GM18498 (cell line): ENCODE measurements around the gene GNGT2.
"Not testable (repeated sequence)": the region's sequence is repeated elsewhere in the genome, so short reads cannot be mapped to it uniquely, and the experiment has no call there.

ENCODE experiments used
- ATAC-seq: cut with Tn5 transposase; IDR thresholded peaks from one replicate; pipeline ENCODE4 v1.9.1; 2021; ENCODE audit warnings: mild to moderate bottlenecking, moderate library complexity; ENCODE audit not compliant: unreplicated experiment

GNGT2 gene

DNA sequence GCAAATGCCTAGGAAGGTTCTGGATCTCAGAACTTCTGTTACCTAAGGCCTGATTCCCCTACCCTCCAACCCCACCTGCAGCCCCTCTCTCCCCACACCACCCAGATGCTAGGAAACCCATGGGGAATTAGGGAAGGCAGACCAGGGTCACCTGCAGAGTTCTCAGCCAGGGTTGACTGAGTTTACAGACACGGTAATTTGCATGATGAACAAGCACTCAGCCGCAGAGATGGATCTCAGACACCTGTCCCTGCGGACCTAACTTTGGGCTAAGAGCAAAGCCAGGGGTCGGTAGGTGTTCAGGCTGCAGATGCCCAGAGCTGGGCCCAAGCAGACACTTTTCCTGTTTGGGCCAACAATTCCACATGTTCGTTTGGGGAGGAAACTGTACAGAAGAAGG is 3.0 kb upstream of the GNGT2 start:
- no peak for ATAC-seq

DNA sequence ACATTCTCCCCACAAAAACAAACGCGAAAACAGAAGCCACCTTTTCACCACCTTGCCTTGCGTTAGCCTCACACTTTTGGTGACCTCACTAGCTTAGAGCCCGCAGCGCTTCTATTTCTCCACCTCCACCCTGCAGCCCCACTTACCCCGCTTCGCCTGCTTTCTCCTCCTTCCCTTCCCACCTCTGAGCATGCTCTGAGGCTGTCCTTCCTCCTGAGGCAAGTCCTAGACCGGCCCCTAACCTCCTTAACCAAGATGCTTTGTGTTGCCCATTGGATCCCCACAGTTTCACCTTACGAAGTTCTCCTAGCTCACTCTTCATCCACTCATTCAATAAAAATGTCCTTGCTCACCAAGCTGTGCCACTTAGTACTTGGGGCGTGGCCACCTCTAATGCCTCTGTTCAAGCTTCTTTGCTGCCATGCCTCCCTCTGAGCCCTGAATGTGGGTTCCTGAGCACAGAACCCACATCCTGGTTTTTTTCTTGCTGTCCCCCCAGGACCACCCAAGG is 1.3 kb downstream of the GNGT2 start:
- no peak for ATAC-seq

DNA sequence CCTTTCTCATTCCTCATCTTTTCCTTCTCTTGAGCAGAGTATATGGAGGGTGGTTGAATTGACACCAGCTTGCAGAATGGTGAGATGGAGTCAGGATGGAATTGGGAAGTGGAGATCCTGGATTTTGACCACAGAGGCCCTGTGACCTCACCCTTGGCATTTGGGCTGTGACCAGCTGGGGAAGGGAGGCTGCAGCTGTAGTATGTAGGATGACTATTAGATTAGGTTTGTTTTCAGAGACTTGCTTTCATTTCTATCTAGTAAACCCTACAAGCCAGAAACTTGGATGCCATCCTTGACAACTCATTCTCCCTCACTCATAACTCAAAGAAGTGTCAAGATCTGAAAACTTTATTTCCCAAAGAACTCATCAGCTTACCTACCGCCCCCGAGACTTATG is 5.9 kb downstream of the GNGT2 start:
- no peak for ATAC-seq

DNA sequence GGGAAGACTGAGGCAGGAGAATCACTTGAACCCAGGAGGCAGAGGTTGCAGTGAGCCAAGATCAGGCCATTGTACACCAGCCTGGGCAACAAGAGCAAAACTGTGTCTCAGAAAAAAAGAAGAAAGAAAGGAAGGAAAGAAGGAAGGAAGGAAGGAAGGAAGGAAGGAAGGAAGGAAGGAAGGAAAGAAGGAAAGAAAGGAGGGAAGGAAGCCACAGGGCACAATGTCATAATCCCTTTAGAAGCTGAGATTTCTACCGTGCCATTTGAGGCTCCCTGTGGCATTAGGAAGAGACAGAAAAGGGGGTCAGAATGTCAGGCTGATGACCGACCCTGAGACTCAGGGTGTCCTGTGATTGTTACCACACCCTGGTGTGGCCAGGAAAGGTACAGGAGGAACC is 6.6 kb downstream of the GNGT2 start:
- ATAC-seq, result no peak

- ATAC-seq, result no peak
Observed at GRCh38 chr17:49201481-49201927, 8.9 kb downstream of the GNGT2 start.

DNA sequence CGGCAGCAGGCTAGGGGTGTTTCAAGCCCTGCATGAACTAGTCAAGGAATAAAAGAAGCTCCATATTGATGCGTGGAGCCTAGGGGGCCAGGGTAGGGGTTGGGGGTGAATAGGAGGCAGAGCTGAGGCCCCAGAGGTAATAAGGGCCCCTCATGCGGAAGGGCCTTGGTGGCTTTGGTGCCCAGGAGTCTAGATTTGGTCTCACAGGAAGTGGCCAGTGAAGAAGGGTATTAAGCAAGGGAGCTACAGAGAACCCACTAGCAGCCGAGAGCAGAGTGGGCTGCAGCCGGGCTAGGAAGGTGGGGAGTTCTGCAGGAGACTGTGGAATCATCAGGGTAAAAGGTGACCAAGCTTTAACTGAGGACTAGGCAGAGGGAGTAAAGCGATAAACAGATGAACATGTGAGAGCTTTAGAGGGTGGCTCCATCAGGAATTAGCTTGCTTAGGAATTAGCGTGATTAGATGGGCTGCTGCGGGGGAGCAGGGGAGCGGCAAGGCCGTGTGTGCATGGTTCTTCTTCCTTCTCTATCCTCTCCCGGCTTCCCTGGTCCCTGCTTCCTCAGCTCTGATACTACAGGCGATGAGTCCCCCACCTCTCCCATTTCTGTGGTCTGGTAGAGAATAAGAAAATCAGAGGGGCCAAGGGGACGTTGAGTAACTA is 9.8 kb downstream of the GNGT2 start:
- no peak for ATAC-seq

GRCh38 chr17:49198211-49198610 is 12.2 kb downstream of the GNGT2 start:
- ATAC-seq, result no peak

DNA sequence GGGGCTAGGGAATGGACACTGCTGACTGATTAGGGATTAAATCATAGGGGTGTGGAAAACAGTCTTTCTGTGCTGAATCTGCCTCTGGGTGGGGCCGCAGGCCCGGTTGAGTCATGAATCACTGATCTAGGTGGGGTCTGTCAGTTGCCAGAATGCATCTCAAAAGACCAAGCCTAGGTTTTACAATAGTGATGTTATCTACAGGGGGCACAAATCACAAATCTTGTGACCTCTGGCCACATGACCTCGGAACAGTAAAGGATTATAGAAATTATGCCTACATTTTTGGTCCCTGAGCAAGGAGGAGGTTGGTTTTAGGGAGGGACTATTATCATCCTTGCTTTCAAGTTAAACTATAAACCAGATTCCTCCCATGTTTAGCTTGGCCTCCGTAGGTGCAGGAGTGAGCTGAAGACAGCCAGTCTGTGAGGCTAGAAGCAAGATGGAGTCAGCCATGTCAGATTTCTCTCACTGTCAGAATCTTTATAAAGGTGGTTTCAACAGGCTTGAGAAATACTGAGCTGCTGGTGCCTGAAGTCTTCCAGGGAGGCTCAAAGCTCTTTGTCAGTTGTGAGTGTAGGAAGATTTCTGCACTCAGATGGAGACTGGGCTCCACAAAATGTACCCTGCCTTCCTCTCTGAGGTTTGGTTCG is 12.9 kb downstream of the GNGT2 start:
- ATAC-seq, result no peak

GRCh38 chr17:49196520-49196919 is 13.9 kb downstream of the GNGT2 start:
- ATAC-seq, result no peak

- ATAC-seq, result no peak
Observed at GRCh38 chr17:49195751-49196150, 14.6 kb downstream of the GNGT2 start.

GRCh38 chr17:49194297-49194607 is 16.1 kb downstream of the GNGT2 start:
- no peak for ATAC-seq

DNA sequence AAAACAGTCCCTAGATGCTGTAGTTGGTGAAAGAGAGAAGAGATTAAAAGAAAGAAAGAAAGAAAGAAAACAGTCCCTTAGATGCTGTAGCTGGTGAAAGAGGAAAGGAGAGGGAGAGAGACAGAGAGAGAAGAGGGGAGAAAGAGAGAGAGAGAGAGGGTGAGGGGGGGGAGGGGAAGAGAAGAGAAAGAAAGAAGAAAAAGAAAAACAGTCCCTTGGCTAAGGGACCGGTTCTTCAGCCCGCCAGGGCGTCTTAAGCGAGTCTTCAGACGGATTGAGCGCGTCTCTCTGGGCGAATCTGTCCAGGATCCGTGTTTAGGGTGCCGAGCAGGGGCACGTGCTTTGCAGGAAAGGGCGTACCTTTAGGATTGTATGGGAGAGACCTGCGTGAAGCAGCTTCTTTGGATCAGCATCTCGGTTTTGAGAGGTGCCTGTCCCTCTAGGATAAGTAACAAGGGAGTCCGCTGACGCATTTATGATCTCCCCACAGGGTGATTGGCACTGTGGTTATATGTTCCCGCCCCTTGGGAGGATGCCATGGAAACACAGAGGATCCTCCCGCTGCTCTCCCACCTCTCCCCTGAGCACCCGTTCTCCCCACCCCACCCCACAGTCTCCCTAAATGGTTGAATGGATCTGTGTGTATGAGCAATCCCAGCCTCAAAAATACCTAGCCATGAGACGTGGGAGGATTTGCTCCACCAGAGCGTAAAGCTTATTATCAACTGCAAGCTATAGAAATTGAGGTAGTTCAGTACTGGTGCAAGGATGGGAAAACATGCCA is 16.7 kb downstream of the GNGT2 start:
- ATAC-seq, result no peak

DNA sequence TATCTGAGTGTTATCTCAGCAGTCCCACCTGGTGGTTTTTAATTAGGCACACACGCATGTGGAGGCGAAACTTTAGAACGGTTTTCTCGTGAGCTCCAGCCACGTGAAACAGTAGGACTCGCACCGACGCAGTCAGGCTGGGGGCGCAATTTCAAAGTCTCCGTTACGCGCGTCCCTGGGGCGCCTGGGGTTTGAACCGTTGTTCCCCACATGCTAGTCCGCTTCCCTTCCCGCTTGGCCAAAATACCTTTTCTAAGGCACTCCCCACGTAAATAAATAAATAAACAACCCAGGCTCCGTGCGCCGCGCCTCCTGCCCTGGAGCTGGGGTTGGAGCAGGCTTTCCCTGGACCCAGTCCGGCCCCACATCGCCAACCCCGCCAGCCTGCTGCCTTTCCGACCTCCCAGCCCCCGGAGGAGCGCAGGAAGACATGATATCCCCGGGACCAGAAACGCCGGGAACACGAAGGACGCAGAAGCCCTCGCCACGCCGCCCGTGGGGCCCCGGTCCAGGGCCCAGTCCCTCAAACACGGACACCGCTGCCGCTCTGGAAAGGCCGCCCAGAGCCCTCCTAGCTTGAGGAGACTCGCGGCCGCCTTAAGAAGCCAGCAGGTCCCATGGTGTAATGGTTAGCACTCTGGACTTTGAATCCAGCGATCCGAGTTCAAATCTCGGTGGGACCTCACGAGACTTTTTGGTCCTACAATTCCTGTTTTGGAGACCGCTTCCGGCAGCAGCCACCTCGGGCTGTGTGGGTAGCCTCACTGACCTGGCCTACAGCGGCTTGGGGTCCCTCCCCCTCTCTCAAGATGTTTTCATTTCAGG is 18.2 kb downstream of the GNGT2 start:
- peak; percentile 35 for ATAC-seq

DNA sequence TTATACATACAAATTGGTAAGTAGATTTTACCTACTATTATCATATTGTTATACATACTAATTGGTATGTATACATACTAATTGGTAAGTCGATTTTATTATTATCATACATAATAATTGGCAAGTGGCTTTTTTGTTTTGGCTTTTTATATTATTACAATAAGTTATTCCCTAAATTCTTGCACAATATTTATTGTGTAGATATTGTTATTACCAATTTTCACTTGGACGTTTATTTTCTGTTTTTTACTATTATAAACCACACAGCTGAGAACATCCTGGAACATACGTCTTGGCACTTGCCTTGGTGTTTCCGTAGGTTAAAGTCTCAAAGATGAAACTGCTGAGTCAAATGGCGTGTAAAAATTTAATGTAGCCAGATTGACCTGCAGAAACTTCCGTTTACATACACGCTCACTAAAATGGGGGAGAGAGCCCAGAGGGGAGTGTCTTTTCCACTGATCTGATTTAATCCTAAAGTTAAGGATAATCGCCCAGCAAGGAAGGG is 18.9 kb downstream of the GNGT2 start:
- ATAC-seq, result peak; percentile 6

DNA sequence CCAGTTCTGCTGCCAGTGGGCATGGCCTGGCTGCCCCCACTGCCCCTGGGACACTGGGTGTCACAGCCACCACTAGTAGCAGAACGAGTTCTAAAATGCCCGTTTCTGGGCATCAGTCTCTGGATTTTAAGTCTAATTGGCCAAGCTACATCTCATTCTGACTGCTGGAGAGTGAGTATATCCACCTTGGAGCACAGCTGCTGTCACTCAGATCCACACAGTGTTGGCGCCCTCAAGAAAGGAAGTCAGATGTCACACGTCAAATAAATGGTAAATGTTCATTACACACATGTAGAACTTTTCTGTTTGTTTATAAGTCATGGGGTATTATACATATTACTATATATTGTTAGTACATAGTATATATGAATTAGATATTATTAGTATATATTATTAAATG is 19.4 kb downstream of the GNGT2 start:
- no peak for ATAC-seq

GRCh38 chr17:49187301-49187700 is 23.1 kb downstream of the GNGT2 start:
- ATAC-seq, result no peak

- ATAC-seq, result not testable (repeated sequence)
Observed at GRCh38 chr17:49185381-49185780, 25.0 kb downstream of the GNGT2 start.

- ATAC-seq, result not testable (repeated sequence)
Observed at GRCh38 chr17:49184522-49184921, 25.9 kb downstream of the GNGT2 start.

- ATAC-seq, result no peak
Observed at GRCh38 chr17:49183801-49184200, 26.6 kb downstream of the GNGT2 start.

GRCh38 chr17:49183341-49183740 is 27.0 kb downstream of the GNGT2 start:
- no peak for ATAC-seq
